PC-9 (cell line): ENCODE data around the gene ZNF407.

Source experiments
- CTCF ChIP-seq: fragments of 200-600 bp; sonication (generic); conservative IDR thresholded peaks from 2 replicates; pipeline ENCODE4 v1.6.1; 2017; ENCODE audit warnings: mixed run types, antibody characterized with exemption, mild to moderate bottlenecking, moderate library complexity
- EZH2 ChIP-seq: fragments of 200-600 bp; sonication (generic); IDR thresholded peaks from 2 replicates; pipeline ENCODE4 v1.8.0; 2017; ENCODE audit warnings: antibody characterized with exemption, low read depth

GRCh38 chr18:74849301-74849700, 251.6 kb downstream of the ZNF407 start:
- no peak for TF ChIP-seq CTCF
- TF ChIP-seq EZH2, result no peak
